Progenitor cell of endocrine pancreas (in vitro differentiated cells): Measurements from ENCODE around the gene BAK1. TPM values are rescaled to one million over a fixed set of nuclear protein-coding genes. Genes with fewer than 3 reads are reported as not detected.
A peak's percentile ranks its signal among the peaks of the same experiment; 100 is the strongest.

ENCODE experiments used
- DNase-seq: peaks from one replicate; pipeline ENCODE4 v3.0.0; 2021; ENCODE audit warnings: low spot score; ENCODE audit not compliant: unreplicated experiment
- H3K27ac Mint-ChIP-seq: 2 replicates; pipeline ENCODE4 v1.8.0; 2021; ENCODE audit warnings: mild to moderate bottlenecking, moderate library complexity, mixed read lengths
- H3K27me3 Mint-ChIP-seq: 2 replicates; pipeline ENCODE4 v1.8.0; 2021; ENCODE audit warnings: mixed read lengths
- H3K36me3 Mint-ChIP-seq: 2 replicates; pipeline ENCODE4 v1.8.0; 2022; ENCODE audit warnings: mixed read lengths; ENCODE audit not compliant: insufficient read depth
- H3K4me1 Mint-ChIP-seq: 2 replicates; pipeline ENCODE4 v1.8.0; 2021; ENCODE audit warnings: low read depth, mixed read lengths
- H3K4me3 Mint-ChIP-seq: 2 replicates; pipeline ENCODE4 v1.8.0; 2021; ENCODE audit warnings: low read depth, mild to moderate bottlenecking, moderate library complexity, mixed read lengths
- H3K9me3 Mint-ChIP-seq: 2 replicates; pipeline ENCODE4 v1.8.0; 2021; ENCODE audit warnings: low read depth, mixed read lengths
- total RNA-seq: library from RNA; stranded (reverse); gene quantifications from 2 replicates; pipeline ENCODE4 v1.2.1, GENCODE V29; 2021
- TF ChIP-seq, protein P1 (sequence below): fragments of 200-600 bp; sonication (generic); IDR thresholded peaks from one replicate; pipeline ENCODE4 v1.5.0; 2021; ENCODE audit warnings: antibody characterized with exemption, mild to moderate bottlenecking; ENCODE audit not compliant: unreplicated experiment

Gene BAK1
- total RNA-seq, 1 donor from 2014 or later: 22.4 TPM

- no peak for DNase-seq
- peak overlapping the region; percentile 88 for H3K4me3 Mint-ChIP-seq
- no peaks in the 10 kb centered on the region for H3K27me3 Mint-ChIP-seq
- TF ChIP-seq, protein P1, sequence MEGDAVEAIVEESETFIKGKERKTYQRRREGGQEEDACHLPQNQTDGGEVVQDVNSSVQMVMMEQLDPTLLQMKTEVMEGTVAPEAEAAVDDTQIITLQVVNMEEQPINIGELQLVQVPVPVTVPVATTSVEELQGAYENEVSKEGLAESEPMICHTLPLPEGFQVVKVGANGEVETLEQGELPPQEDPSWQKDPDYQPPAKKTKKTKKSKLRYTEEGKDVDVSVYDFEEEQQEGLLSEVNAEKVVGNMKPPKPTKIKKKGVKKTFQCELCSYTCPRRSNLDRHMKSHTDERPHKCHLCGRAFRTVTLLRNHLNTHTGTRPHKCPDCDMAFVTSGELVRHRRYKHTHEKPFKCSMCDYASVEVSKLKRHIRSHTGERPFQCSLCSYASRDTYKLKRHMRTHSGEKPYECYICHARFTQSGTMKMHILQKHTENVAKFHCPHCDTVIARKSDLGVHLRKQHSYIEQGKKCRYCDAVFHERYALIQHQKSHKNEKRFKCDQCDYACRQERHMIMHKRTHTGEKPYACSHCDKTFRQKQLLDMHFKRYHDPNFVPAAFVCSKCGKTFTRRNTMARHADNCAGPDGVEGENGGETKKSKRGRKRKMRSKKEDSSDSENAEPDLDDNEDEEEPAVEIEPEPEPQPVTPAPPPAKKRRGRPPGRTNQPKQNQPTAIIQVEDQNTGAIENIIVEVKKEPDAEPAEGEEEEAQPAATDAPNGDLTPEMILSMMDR: no peak
- H3K4me1 Mint-ChIP-seq: peaks cover 9% of the 10 kb centered on the region
- no peaks in the 10 kb centered on the region for H3K9me3 Mint-ChIP-seq
- H3K27ac Mint-ChIP-seq: peak overlapping the region; percentile 97
- peaks cover 1% of the 10 kb centered on the region for H3K36me3 Mint-ChIP-seq
These were observed 8.3 kb downstream of the BAK1 start for GRCh38 chr6:33571637-33572316.

GRCh38 chr6:33570806-33571636 lies 9.1 kb downstream of the BAK1 start:
- Mint-ChIP-seq H3K36me3 (no peaks in the 10 kb centered on the region), H3K9me3 (no peaks in the 10 kb centered on the region), H3K27me3 (no peaks in the 10 kb centered on the region), H3K4me1 (peaks cover 9% of the 10 kb centered on the region), H3K27ac (peak overlapping the region; percentile 97), H3K4me3 (peak overlapping the region; percentile 88)
- DNase-seq: peak; percentile 58
- TF ChIP-seq, protein P1: no peak

GRCh38 chr6:33568826-33569570 lies 11.1 kb downstream of the BAK1 start:
- peaks cover 9% of the 10 kb centered on the region for H3K4me1 Mint-ChIP-seq
- no peak for DNase-seq
- H3K27me3 Mint-ChIP-seq: no peaks in the 10 kb centered on the region
- H3K36me3 Mint-ChIP-seq: no peaks in the 10 kb centered on the region
- H3K27ac Mint-ChIP-seq: no peak overlapping the region
- no peaks in the 10 kb centered on the region for H3K9me3 Mint-ChIP-seq
- TF ChIP-seq, protein P1: no peak
- no peak overlapping the region for H3K4me3 Mint-ChIP-seq

DNA sequence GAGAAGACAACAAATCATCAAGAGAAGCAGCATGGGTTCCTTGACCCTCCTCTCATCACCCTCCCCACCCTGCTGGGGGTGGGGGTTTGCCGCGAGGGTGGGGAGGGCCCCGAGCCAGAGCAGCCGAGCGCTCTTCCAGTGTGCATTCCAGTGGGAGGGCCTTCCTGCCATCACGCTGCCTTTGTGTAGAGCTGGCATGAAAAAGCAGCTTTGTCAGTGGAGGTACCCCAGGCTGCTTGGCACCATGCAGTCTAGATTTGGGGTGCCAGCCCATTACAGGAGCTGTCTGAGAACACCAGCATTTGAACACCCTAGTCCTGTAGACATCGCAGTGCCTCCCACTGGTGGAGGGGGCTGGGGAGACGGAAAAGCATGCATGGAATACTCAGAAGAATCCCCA lies 12.2 kb downstream of the BAK1 start:
- no peaks in the 10 kb centered on the region for H3K27me3 Mint-ChIP-seq
- TF ChIP-seq, protein P1: no peak
- no peaks in the 10 kb centered on the region for H3K9me3 Mint-ChIP-seq
- no peak for DNase-seq
- H3K27ac Mint-ChIP-seq: no peak overlapping the region
- no peaks in the 10 kb centered on the region for H3K36me3 Mint-ChIP-seq
- H3K4me1 Mint-ChIP-seq: peaks cover 9% of the 10 kb centered on the region
- H3K4me3 Mint-ChIP-seq: no peak overlapping the region
